GM12878 (cell line): ENCODE results near the gene RPRD1B. TPM values are rescaled to one million over a fixed set of nuclear protein-coding genes. Genes with fewer than 3 reads are reported as not detected.
A peak's percentile ranks its signal among the peaks of the same experiment; 100 is the strongest.

Experiments
- ATAC-seq: fragments of 200-7000 bp; cut with Tn5 transposase; 3 replicates; pipeline ENCODE4 v1.9.1; 2020; ENCODE audit warnings: mild to moderate bottlenecking, moderate library complexity
- BruUV-seq: library from RNA; stranded (reverse); fragments of 400-500 nt; replicated peaks from 2 replicates; lab custom pipeline; 2021; lab: Mats Ljungman, UMichigan
- CTCF ChIA-PET: fragments of 300-600 bp; sonication (Branson Sonifier 250); formaldehyde crosslinking; extraction: SDS; loops from one replicate; lab custom pipeline; 2021; ENCODE audit warnings: inconsistent platforms; lab: Yijun Ruan, JAX
- POLR2A ChIA-PET: fragments of 350-600 bp; formaldehyde crosslinking; extraction: SDS; loops from one replicate; lab custom pipeline; 2021; ENCODE audit warnings: inconsistent platforms; lab: Charles Lee
- RAD21 ChIA-PET: fragments of 300-600 bp; sonication (Branson Sonifier 250); formaldehyde crosslinking; loops from one replicate; lab custom pipeline; 2023; ENCODE audit warnings: antibody characterized with exemption; ENCODE audit not compliant: unreplicated experiment; lab: Charles Lee
- SMC1A ChIA-PET: fragments of 300-600 bp; sonication (Branson Sonifier 250); formaldehyde crosslinking; loops from one replicate; lab custom pipeline; 2023; ENCODE audit not compliant: unreplicated experiment, uncharacterized antibody; lab: Charles Lee
- DNase-seq: peaks from one replicate; pipeline ENCODE4 v3.0.0-alpha.2; 2011; ENCODE audit warnings: low read depth, low spot score
- FAIRE-seq: peaks from 3 replicates; lab custom pipeline; 2011; peaks lifted over from hg19 to GRCh38; lab: Jason Lieb, UNC
- H2AFZ ChIP-seq: 2 replicates; pipeline ENCODE4 v1.6.0; 2011; ENCODE audit warnings: low read depth, low read length, control low read depth; ENCODE audit not compliant: control insufficient read depth
- H3K27ac ChIP-seq: 2 replicates; pipeline ENCODE4 v1.5.1; 2011; ENCODE audit warnings: control low read depth; ENCODE audit not compliant: control insufficient read depth, insufficient read depth
- H3K27me3 ChIP-seq, 2 experiments: replicated peaks in 1 of 2; 2 replicates each; pipeline versions ENCODE4 v1.6.0 to v1.6.1; 2011; ENCODE audit warnings: low read length in 1 of 2; ENCODE audit not compliant: control insufficient read depth in 2 of 2, insufficient read depth in 2 of 2
- H3K36me3 ChIP-seq, 2 experiments: 2 replicates each; pipeline ENCODE4 v1.5.1; 2011; ENCODE audit warnings: low read length in 1 of 2; ENCODE audit not compliant: control insufficient read depth in 2 of 2, insufficient read depth in 2 of 2
- H3K4me1 ChIP-seq: 2 replicates; pipeline ENCODE4 v1.6.1; 2011; ENCODE audit warnings: mild to moderate bottlenecking, low read length, moderate library complexity, mixed read lengths; ENCODE audit not compliant: control insufficient read depth, insufficient read depth
- H3K4me2 ChIP-seq: 2 replicates; pipeline ENCODE4 v1.6.0; 2011; ENCODE audit warnings: control low read depth; ENCODE audit not compliant: control insufficient read depth, insufficient read depth
- H3K4me3 ChIP-seq: fragments of 200-600 bp; sonication (generic); 2 replicates; pipeline ENCODE4 v1.5.1; 2016
- H3K79me2 ChIP-seq: 2 replicates; pipeline ENCODE4 v1.6.0; 2011; ENCODE audit warnings: low read length; ENCODE audit not compliant: control insufficient read depth, insufficient read depth
- H3K9ac ChIP-seq: 2 replicates; pipeline ENCODE4 v1.8.0; 2011; ENCODE audit warnings: low read length, control low read depth, mixed read lengths; ENCODE audit not compliant: control insufficient read depth, insufficient read depth
- H3K9me3 ChIP-seq: replicated peaks from 3 replicates; pipeline ENCODE4 v1.5.1; 2011; ENCODE audit warnings: mild to moderate bottlenecking, low read length; ENCODE audit not compliant: control insufficient read depth, insufficient read depth
- H4K20me1 ChIP-seq: 2 replicates; pipeline ENCODE4 v1.6.0; 2011; ENCODE audit not compliant: control insufficient read depth, insufficient read depth
- ASH2L ChIP-seq: fragments of 300-600, 200-600 bp; sonication (generic); IDR thresholded peaks from 2 replicates; pipeline ENCODE4 v1.6.1; 2017; ENCODE audit warnings: low read depth, mild to moderate bottlenecking, borderline replicate concordance
- ETV6 ChIP-seq, 2 experiments: fragments of 450-650 bp in 1 of 2; IDR thresholded peaks in 1 of 2; conservative IDR thresholded peaks in 1 of 2; 2 replicates each; pipeline ENCODE4 v1.6.1; 2014; ENCODE audit warnings: antibody characterized with exemption in 1 of 2, borderline replicate concordance in 1 of 2, low read depth in 1 of 2, mild to moderate bottlenecking in 1 of 2, moderate library complexity in 1 of 2
- IKZF2 ChIP-seq, 2 experiments: fragments of 450-650 bp; IDR thresholded peaks; 2 replicates each; pipeline ENCODE4 v1.6.1; 2017; ENCODE audit warnings: mild to moderate bottlenecking in 2 of 2, moderate library complexity in 2 of 2
- JUND ChIP-seq: IDR thresholded peaks from 2 replicates; pipeline ENCODE4 v1.6.1; 2012; ENCODE audit warnings: low read depth, mild to moderate bottlenecking, low read length, improper control_type of control experiment, moderate library complexity
- NR2C2 ChIP-seq: IDR thresholded peaks from 2 replicates; pipeline ENCODE4 v1.6.1; 2011; ENCODE audit warnings: borderline replicate concordance, low read depth; ENCODE audit not compliant: control insufficient read depth, insufficient read length
- PAX5 ChIP-seq: IDR thresholded peaks from 2 replicates; pipeline ENCODE4 v1.6.1; 2011; ENCODE audit warnings: low read depth, low read length, borderline replicate concordance
- SKIL ChIP-seq: fragments of 450-650 bp; IDR thresholded peaks from 2 replicates; pipeline ENCODE4 v1.6.1; 2017; ENCODE audit warnings: mild to moderate bottlenecking, low read depth, inconsistent platforms; ENCODE audit not compliant: poor library complexity, severe bottlenecking
- ZBTB40 ChIP-seq: fragments of 450-650 bp; IDR thresholded peaks from 2 replicates; pipeline ENCODE4 v1.6.1; 2016; ENCODE audit warnings: mild to moderate bottlenecking, moderate library complexity, borderline replicate concordance
- ZNF24 ChIP-seq: fragments of 450-650 bp; IDR thresholded peaks from 2 replicates; pipeline ENCODE4 v1.6.1; 2017; ENCODE audit warnings: antibody characterized with exemption, mild to moderate bottlenecking
- ZNF274 ChIP-seq: IDR thresholded peaks from one replicate; pipeline ENCODE4 v1.8.0; 2011; ENCODE audit not compliant: insufficient read length, insufficient read depth
- WGBS: methylation state at CpG from one replicate; pipeline ENCODE4 v1.1.6; 2016; ENCODE audit warnings: low lambda C conversion rate; ENCODE audit not compliant: insufficient replicate concordance, insufficient coverage; ENCODE audit errors: missing lambda C conversion rate; 5-methylcytosine and 5-hydroxymethylcytosine counted together
- in situ Hi-C: fragments of 300-500 bp; cut with MboI; formaldehyde crosslinking; loops from 9 replicates; pipeline ENCODE4 v1.14.3; 2018; ENCODE audit warnings: mixed read lengths
- intact Hi-C: fragments of 100-400 bp; cut with micrococcal nuclease; formaldehyde crosslinking; loops from one replicate; pipeline ENCODE4 v1.14.2; 2022; ENCODE audit not compliant: unreplicated experiment
- polyA plus RNA-seq, 11 experiments: library from polyadenylated mRNA; depleted of rRNA in 4 of 11; unstranded in 6 of 11; stranded (reverse) in 5 of 11; fragments of >200 nt; fragmentation: Nextera tagmentation in 4 of 11; fragmentation: Illumina TruSeq in 1 of 11; extraction: Ambion mirVana in 4 of 11; extraction: Trizol in 1 of 11; gene quantifications; 1 replicate in 1 of 11; 2 replicates in 10 of 11; pipeline versions ENCODE4 v1.2.1 to v1.2.3, GENCODE V29; 2011 to 2016; ENCODE audit warnings: inconsistent platforms in 2 of 11, missing spikeins in 2 of 11, low read depth in 1 of 11
- total RNA-seq, 4 experiments: library from RNA; depleted of rRNA in 3 of 4; stranded (reverse); fragments of >200 nt in 3 of 4; fragmentation: Illumina TruSeq in 1 of 4; extraction: Trizol in 1 of 4; gene quantifications; 2 replicates each; pipeline versions ENCODE4 v1.2.1 to v1.2.3, GENCODE V29; 2013 to 2021

RPRD1B gene
- total and polyA plus RNA-seq, 10 of the 15 experiments (the other 5 are each of a cell fraction or from before 2014, with no cell fraction given), result 5.2 to 40.2 (median 30.0) TPM

GRCh38 chr20:38034961-38035360, 1.4 kb downstream of the RPRD1B start:
- Histone ChIP-seq H3K27ac (no peak overlapping the region), H3K27me3 (no peaks in the 10 kb centered on the region), H2AFZ (no peak overlapping the region), H3K4me2 (peak overlapping the region; percentile 85), H3K79me2 (peaks cover 86% of the 10 kb centered on the region), H3K9me3 (no peaks in the 10 kb centered on the region), H3K9ac (peak overlapping the region; percentile 98), H4K20me1 (no peaks in the 10 kb centered on the region), H3K4me1 (peaks cover 10% of the 10 kb centered on the region), H3K36me3 (no peaks in the 10 kb centered on the region), H3K4me3 (peak overlapping the region; percentile 91)
- FAIRE-seq (no peak), DNase-seq (no peak), ATAC-seq (no peak)
- BruUV-seq, result TSS peak; percentile 53
- in situ Hi-C loops, result no loop called here
- ChIA-PET RAD21 (no interaction called here), POLR2A (interaction anchor here (0.5 to 0.9 kb wide), 3 partner anchors 14 to 141 kb away, joined by 3 to 6 read pairs (median 4); no protein-coding TSS in a partner anchor), CTCF (interaction anchor here (1.1 to 1.4 kb wide), 2 partner anchors 186 to 187 kb away, joined by 5 read pairs; no protein-coding TSS in a partner anchor), SMC1A (interaction anchor here (1.1 to 4.7 kb wide), 4 partner anchors 12 to 186 kb away, joined by 3 to 14 read pairs (median 4); no protein-coding TSS in a partner anchor)
- no peak for TF ChIP-seq SKIL
- no peak for TF ChIP-seq ZNF24
- TF ChIP-seq ETV6 (conservative IDR thresholded peaks at IDR 0.05 in 1 of 2, IDR thresholded peaks at IDR 0.05 in 1 of 2; ENCODE audit: borderline replicate concordance in 1 of 2, low read depth in 1 of 2), result no peak
- no peak for TF ChIP-seq NR2C2
- TF ChIP-seq ZBTB40, result no peak
- no peak for TF ChIP-seq ZNF274
- no peak for TF ChIP-seq ASH2L
- TF ChIP-seq JUND, result no peak
- no peak for TF ChIP-seq IKZF2 (IDR thresholded peaks at IDR 0.05)
- TF ChIP-seq PAX5, result no peak
- WGBS, result 86% methylated on average over 6 of the region's 6 CpGs
- intact Hi-C loops, result no loop called here
